Activated T-helper 1 cell treated with anti-CD3 and anti-CD28 coated beads, Interleukin-2, amount 50 U/mL, for 16 hours (primary cell): Measurements from ENCODE around the gene MAGEC3.
"Not testable (repeated sequence)": the region's sequence is repeated elsewhere in the genome, so short reads cannot be mapped to it uniquely, and the experiment has no call there.

Source experiments
- DNase-seq, 2 donors: peaks; one replicate each; pipeline ENCODE4 v3.0.0-alpha.2; 2020; ENCODE audit warnings: low read depth in 1 of 2, low spot score in 1 of 2

Gene MAGEC3

GRCh38 chrX:141838016-141838415 is at the start of gene MAGEC3:
TSS of gene MAGEC3 (plus strand) at chrX:141838316. CDS start at chrX:141838316, 0 bp downstream.
- DNase-seq: no peak

GRCh38 chrX:141791856-141792255 is 46.3 kb upstream of the MAGEC3 start:
- DNase-seq: no peak

GRCh38 chrX:141811438-141811837 is 26.7 kb upstream of the MAGEC3 start:
- no peak for DNase-seq

GRCh38 chrX:141814213-141814857 is 23.8 kb upstream of the MAGEC3 start:
- DNase-seq: no peak

- DNase-seq: no peak
Measured at GRCh38 chrX:141815904-141816303, 22.2 kb upstream of the MAGEC3 start.

GRCh38 chrX:141832247-141832646 is 5.9 kb upstream of the MAGEC3 start:
- no peak for DNase-seq

GRCh38 chrX:141839856-141840255 is 1.7 kb downstream of the MAGEC3 start:
- DNase-seq: no peak

GRCh38 chrX:141857479-141857878 is 19.4 kb downstream of the MAGEC3 start:
- DNase-seq: no peak

- no peak for DNase-seq
Measured at GRCh38 chrX:141879616-141880015, 41.5 kb downstream of the MAGEC3 start.

- DNase-seq: not testable (repeated sequence)
Measured at GRCh38 chrX:141888811-141889210, 50.7 kb downstream of the MAGEC3 start.

- no peak for DNase-seq
Measured at GRCh38 chrX:141894733-141895132, 56.6 kb downstream of the MAGEC3 start.

GRCh38 chrX:141897690-141898089 is 59.6 kb downstream of the MAGEC3 start:
- DNase-seq: no peak

- no peak for DNase-seq
Measured at GRCh38 chrX:141902366-141902765, 64.2 kb downstream of the MAGEC3 start.

- no peak for DNase-seq
Measured at GRCh38 chrX:141903400-141904155, 65.5 kb downstream of the MAGEC3 start, which contains the start of gene MAGEC1. TSS of gene MAGEC1 (plus strand) at chrX:141903894. CDS start at chrX:141905073, 1,179 bp downstream.

- DNase-seq: no peak
Measured at GRCh38 chrX:141904262-141904661, 66.1 kb downstream of the MAGEC3 start.

- DNase-seq: no peak
Measured at GRCh38 chrX:141917801-141918200, 79.7 kb downstream of the MAGEC3 start.

GRCh38 chrX:141924293-141924692 is 86.2 kb downstream of the MAGEC3 start:
- DNase-seq: no peak

GRCh38 chrX:141928432-141928831 is 90.3 kb downstream of the MAGEC3 start:
- no peak for DNase-seq

- DNase-seq: no peak
Measured at GRCh38 chrX:141934059-141934641, 96.0 kb downstream of the MAGEC3 start.

- DNase-seq: no peak
Measured at GRCh38 chrX:141935645-141936044, 97.5 kb downstream of the MAGEC3 start.

- DNase-seq: no peak
Measured at GRCh38 chrX:141936080-141936479, 98.0 kb downstream of the MAGEC3 start.

- no peak for DNase-seq
Measured at GRCh38 chrX:141941234-141941633, 103.1 kb downstream of the MAGEC3 start.
